ENCODE results near the gene GATM. TPM values are rescaled to one million over a fixed set of nuclear protein-coding genes. Genes with fewer than 3 reads are reported as not detected.

The GATM gene
- total RNA-seq (2012; rRNA removed) (0.18 and 0.28 TPM in 2 replicates), polyA plus RNA-seq (2012; rRNA removed) (0.10 and 0.14 TPM in 2 replicates), Bru-seq, nascent RNA (percentile 9 among the genes with signal in this experiment), BruChase-seq, experiment 1, labeled RNA remaining after a 6-hour chase (percentile 8 among the genes with signal in this experiment), BruChase-seq, experiment 2, labeled RNA remaining after a 2-hour chase (not detected)
- 0.04 TPM in 1 of 2 replicates, not detected in the other for polyA plus RNA-seq (2012; cell fraction: cytosol; rRNA removed)
- 0.08 and 0.16 TPM in 2 replicates for polyA plus RNA-seq (2012; cell fraction: nucleus; rRNA removed; ENCODE audit: low replicate concordance)
- long read RNA-seq, partial matches to known transcripts = 0 of 1 reads
- long read RNA-seq, other reads (novel, unspliced or antisense) = 1 of 1 reads

- Histone ChIP-seq H4K20me1 (ENCODE audit: insufficient read depth, low read length) (no peaks in the 10 kb centered on the region), H3K4ac (ENCODE audit: low read depth, low read length) (no peak within 1 kb of the TSS), H3K4me1 (ENCODE audit: control insufficient read depth, insufficient read depth, low read length) (0 out of 2 replicates have a peak, but pooled peaks cover 2% of the 10 kb centered on the region), H3K4me2 (ENCODE audit: low read depth, low read length) (peak within 1 kb of the TSS; percentile 51), H3K36me3 (ENCODE audit: control insufficient read depth, insufficient read depth, low read length) (no peaks in the 10 kb centered on the region), H3K27ac (ENCODE audit: insufficient read depth, low read length) (no peak within 1 kb of the TSS), H4K91ac (ENCODE audit: insufficient read depth, low read depth, low read length) (no peak within 1 kb of the TSS), H3K9me1 (ENCODE audit: insufficient read depth, low read length) (no peaks in the 10 kb centered on the region), H2BK120ac (ENCODE audit: low read depth, low read length) (no peak within 1 kb of the TSS), H3K4me3 (ENCODE audit: insufficient read depth, low read depth, low read length) (peak within 1 kb of the TSS; percentile 48), H4K5ac (ENCODE audit: low read depth, low read length) (no peak within 1 kb of the TSS), H2BK15ac (ENCODE audit: low read depth, low read length) (no peak within 1 kb of the TSS), H3K18ac (ENCODE audit: low read depth, low read length) (no peak within 1 kb of the TSS), H2BK5ac (ENCODE audit: low read depth, low read length, poor library complexity, severe bottlenecking) (no peak within 1 kb of the TSS), H2AK9ac (replicated peaks; ENCODE audit: low read depth, low read length, poor library complexity) (peak within 1 kb of the TSS; percentile 82), H3K27me3 (ENCODE audit: control insufficient read depth, insufficient read depth, low read length) (peaks cover 47% of the 10 kb centered on the region), H2BK20ac (ENCODE audit: low read depth, low read length) (no peak within 1 kb of the TSS), H2AK5ac (ENCODE audit: low read depth, low read length) (no peak within 1 kb of the TSS), H3K56ac (ENCODE audit: extremely low read depth, insufficient read depth, low read length) (no peak within 1 kb of the TSS), H3K9ac (ENCODE audit: low read depth, low read length) (no peak within 1 kb of the TSS), H3K79me1 (ENCODE audit: low read depth in 1 of 2, low read length in 2 of 2) (no peaks in the 10 kb centered on the region), H2AFZ (replicated peaks; ENCODE audit: low read length, poor library complexity) (peak within 1 kb of the TSS; percentile 94), H3K23ac (ENCODE audit: low read depth, low read length) (no peak within 1 kb of the TSS), H3K14ac (replicated peaks; ENCODE audit: low read depth, low read length) (no peak within 1 kb of the TSS), H3K9me3 (ENCODE audit: control insufficient read depth, insufficient read depth, low read length) (no peaks in the 10 kb centered on the region), H4K8ac (ENCODE audit: low read depth in 2 of 2, low read length in 2 of 2) (no peak within 1 kb of the TSS)
- dilution Hi-C loops (cut with HindIII; ENCODE audit: low sequenced_read_pairs, unreplicated experiment) (no loop called here), in situ Hi-C loops (cut with MboI; ENCODE audit: low sequenced_read_pairs) (no loop called here), intact Hi-C loops (cut with micrococcal nuclease) (loop anchor here (5.0 kb wide), 1 partner anchor 171 kb away; no protein-coding TSS in a partner anchor)
- DNase-seq (peak; percentile 83), ATAC-seq (ENCODE audit: low read depth) (peak; percentile 99)
- POLR2A ChIA-PET (ENCODE audit: unreplicated experiment) = no interaction called here
- CTCF ChIA-PET = interaction anchor here (0.8 to 1.1 kb wide), 2 partner anchors 12 to 29 kb away, joined by 4 read pairs; no protein-coding TSS in a partner anchor
- WGBS, 2 experiments (ENCODE audit: extremely low coverage in 2 of 2, insufficient read length in 1 of 2) = 2% methylated on average over 48 of the region's 87 CpGs; no CpG with 5 or more reads in 1 of the 2 experiments
- no TSS peak for BruUV-seq (replicated peaks)
- TF ChIP-seq POLR2A (IDR thresholded peaks at IDR 0.05; ENCODE audit: low read depth, low read length) (no peak), MXI1 (IDR thresholded peaks at IDR 0.05; ENCODE audit: borderline replicate concordance, low read depth, low read length) (no peak), RAD21 (IDR thresholded peaks at IDR 0.05; ENCODE audit: low read length) (no peak), SMC3 (IDR thresholded peaks at IDR 0.05; ENCODE audit: low read depth, low read length) (no peak), FOS (IDR thresholded peaks at IDR 0.05; ENCODE audit: low read depth, low read length) (peak; percentile 58), ELK1 (IDR thresholded peaks at IDR 0.05; ENCODE audit: borderline replicate concordance, low read depth, low read length) (no peak), MAZ (IDR thresholded peaks at IDR 0.05; ENCODE audit: borderline replicate concordance, low read depth, low read length) (peak; percentile 48; the same call in 1 of the 2 replicates), RCOR1 (IDR thresholded peaks at IDR 0.05; ENCODE audit: insufficient replicate concordance, low read length) (no peak), NFE2L2 (IDR thresholded peaks at IDR 0.05; ENCODE audit: low read depth, low read length) (no peak), CHD1 (IDR thresholded peaks at IDR 0.05; ENCODE audit: low read depth, low read length) (no peak), USF2 (IDR thresholded peaks at IDR 0.05; ENCODE audit: low read depth, low read length) (peak; percentile 39; the same call in 1 of the 2 replicates), BHLHE40 (IDR thresholded peaks at IDR 0.05; ENCODE audit: low read depth, low read length) (peak; percentile 23; the same call in 1 of the 2 replicates)
These were observed at the start of gene GATM for GRCh38 chr15:45378149-45378912. GATM (minus strand) TSS chr15:45378544; CDS start chr15:45378453, 91 bp downstream.
